DMS114 treated with DMSO at 0.1 percent for 48 hours (cell line): Measurements from ENCODE around the gene TSSK3.
"Not testable (repeated sequence)": the region's sequence is repeated elsewhere in the genome, so short reads cannot be mapped to it uniquely, and the experiment has no call there.

Experiments
- DNase-seq: peaks from one replicate; lab custom pipeline; 2025; ENCODE audit not compliant: unreplicated experiment; lab: John Stamatoyannopoulos, UW

TSSK3 gene

DNA sequence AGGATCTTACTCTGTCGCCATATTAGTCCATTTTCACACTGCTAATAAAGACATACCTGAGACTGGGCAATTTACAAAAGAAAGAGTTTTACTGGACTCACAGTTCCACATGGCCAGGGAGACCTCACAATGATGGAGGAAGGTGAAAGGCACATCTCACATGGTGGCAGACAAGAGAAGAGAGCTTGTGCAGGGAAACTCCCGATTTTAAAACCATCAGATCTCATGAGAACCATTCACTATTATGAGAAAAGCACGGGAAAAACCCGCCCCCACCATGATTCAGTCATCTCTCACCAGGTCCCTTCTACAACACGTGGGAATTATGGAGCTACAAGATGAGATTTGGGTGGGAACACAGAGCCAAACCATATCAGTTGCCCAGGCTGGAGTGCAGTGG is 34.2 kb downstream of the TSSK3 start:
- DNase-seq = not testable (repeated sequence)

DNA sequence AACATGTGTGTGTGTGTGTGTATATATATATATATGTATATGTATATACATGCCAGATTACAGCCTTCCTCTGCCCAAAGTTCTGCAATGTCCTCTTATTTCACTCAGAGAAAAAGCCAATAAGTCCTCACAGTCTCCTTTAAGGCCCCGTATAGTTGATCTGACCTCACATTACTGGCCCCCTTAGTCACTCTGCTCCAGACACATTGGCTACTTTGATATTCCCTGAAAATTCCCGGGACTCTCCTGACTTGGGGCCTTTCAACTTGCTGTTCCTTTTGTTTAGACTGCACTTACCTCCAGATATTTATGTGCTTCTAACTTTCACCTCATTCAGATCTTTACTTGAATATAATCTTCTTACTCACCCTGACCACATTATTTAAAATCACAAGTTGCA is 36.1 kb downstream of the TSSK3 start:
- DNase-seq = no peak

DNA sequence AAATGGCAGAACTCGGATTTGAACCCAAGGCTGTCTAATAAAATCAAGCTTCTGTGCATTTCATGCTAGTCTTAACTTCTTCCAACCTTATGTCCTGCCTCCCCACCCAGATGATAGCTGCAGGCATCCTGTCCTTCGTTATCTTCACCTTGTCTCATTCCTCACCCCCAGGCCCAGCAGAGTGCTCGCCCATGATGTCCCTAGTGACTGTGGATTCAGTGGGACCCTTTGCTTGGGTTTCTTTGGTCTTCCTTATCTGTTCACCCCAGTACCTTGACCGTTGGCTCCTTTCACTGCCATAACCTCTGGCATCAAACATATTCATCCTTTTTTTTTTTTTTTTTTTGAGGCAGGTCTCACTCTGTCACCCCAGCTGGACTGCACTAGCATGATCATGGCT is 37.5 kb downstream of the TSSK3 start:
- no peak for DNase-seq

DNA sequence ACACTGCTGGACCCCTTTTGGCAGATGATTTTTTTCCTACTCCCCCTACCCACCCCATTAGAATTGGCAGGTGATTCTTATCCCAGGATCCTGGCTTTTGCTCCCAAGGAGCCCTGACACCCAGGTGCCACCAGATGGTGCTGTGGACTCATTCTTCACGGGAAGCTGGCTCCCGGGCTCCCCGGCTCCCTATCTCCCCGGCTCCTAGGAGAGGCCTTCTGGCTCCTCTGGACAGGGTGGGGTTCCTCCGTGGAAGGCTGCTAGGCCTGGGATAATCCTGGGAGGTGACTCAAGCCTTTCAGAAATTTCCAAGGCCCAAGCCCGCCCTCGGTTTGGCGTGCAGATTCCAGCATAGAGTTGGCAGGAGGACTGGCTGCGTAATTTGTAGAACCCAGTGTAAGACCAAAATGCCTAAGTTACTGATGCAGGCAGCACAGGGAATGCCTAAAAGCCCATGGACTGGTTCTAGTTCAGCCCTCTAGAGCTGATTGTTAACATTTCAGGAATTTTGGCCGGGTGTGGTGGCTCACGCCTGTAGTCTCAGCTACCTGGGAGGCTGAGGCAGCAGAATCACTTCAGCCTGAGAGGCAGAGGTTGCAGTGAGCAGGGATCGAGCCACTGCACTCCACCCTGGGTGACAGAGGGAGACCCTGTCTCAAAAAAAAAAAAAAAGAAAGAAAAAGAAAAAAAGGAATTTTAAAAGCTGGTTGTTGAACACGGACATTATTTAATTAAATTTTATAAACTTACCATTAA is 38.7 kb downstream of the TSSK3 start:
- peak; percentile 58 for DNase-seq

DNA sequence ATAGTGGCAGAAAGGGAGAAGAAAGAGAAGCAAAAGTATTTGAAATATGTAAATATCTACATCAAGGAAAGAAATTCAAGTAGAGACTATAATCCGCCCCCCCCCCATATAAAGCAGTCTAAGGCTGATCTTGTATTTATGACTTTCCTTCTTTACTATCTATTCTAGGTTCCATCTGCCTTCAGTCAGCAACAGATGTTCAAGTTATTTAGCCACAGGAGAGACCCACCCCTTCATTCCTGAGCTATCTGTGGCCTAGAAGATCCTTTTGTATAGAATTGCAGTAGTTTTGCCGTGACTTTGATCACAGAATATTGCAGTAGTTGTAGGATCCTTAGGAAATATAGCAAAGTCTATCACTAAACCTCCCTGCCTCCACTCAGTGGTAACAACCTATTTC is 42.6 kb downstream of the TSSK3 start:
- DNase-seq = no peak

DNA sequence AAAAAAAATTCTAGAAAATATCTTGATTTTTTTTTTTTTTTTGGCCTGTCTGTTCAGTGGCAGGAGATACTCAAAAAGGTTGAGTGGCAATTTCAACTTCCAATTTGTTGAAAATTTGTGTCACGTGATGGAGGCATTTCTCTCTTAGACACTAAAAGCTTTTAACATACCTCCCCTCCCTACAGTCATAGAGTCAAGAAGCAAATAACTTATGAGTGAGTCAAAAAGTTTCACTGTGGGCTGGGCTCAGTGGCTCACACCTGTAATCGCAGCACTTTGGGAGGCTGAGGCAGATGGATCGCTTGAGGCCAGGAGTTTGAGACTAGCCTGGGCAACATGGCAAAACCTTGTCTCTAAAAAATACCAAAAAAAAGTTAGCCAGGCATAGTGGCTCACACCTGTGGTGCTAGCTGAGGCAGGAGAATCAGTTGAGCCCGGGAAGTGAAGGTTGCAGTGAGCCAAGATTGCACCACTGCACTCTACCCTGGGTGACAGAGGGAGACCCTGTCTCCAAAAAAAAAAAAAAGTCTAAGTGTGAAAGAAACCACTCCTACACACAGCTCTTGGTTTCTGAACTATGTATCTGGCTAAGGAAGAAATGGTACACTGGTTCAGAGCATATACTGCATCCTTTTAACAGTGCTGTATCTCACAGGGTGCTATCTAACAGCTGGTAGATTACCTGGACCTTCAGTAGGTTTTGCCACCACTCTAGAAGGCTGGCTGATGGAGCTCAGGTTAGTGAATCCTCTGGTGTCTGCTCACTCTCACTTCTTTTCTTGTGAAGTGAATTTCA is 43.5 kb downstream of the TSSK3 start:
- no peak for DNase-seq

DNA sequence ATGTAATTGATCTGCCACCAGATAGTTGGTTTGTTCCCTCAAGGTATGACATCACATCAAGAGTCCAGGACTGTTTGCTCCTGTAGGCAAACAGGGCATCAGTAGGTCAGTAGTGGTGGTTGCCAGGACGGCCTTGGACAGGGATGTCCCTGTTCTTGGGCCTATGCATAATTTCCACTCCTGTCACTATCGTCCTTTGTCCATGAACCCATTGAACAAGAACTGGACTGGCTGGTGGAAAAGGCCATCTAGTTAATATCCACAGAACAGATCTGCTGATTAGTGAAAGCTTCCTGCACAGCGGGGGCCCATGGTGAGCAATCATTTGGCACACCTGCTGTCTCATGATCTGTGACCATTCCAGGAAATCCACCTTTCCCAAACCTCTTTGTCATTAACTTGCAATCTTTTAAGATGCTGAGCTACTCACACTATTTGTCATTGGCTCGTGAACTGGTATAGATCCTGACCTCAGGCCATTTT is 44.3 kb downstream of the TSSK3 start:
- no peak for DNase-seq

DNA sequence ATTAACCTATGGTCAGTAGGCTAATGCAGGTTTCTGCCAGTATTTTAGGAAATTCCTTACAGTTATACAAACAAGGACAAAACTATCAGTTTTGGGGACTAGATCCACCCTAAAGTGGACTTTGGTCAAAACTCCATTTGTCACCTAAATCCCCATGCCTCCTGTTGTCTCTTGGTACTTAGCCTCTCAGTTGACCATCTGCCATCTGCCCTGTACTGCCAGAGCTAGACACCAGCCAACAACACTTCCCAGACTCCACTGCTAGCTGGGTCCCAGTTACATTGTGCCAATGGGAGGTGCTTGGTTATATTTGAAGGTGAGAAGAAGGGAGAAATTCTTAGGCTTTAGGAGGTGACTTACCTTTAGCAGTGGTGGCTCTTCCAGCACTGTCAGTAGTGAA is 48.9 kb downstream of the TSSK3 start:
- DNase-seq = no peak

DNA sequence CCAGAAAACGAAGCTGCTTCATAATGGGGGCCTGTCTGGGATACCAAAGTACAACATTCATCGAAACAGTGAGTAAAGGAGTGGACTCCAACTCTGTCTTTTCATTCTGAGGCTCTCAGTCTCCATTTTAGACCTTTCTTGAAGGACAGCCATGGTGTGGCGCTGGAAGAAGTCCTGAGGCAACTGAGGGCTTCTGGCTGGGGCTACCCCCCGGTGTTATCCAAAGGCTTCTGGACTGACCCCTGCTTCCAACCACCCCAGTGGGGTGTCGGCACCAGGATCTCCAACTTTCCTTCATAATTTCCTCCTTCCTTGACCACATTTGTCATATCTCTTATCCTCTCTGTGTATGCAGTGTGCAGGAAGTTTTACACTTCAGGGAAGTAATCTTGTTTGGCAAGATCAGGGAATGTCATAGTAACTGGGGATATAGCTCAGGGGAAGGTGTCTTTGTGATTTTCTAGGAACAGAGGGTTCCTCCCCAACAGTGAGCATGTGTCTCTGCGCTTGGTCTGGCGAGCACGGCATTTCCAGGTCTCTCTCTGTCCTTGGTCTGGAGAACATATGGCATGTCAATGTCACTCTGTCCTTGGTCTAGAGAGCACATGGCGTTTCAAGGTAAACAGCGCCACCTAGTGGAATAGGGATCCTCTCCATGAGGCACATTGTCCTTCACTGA is 51.3 kb downstream of the TSSK3 start:
- no peak for DNase-seq
